Measurements from ENCODE around the gene MAGI2. TPM values are rescaled to one million over a fixed set of nuclear protein-coding genes. Genes with fewer than 3 reads are reported as not detected.

MAGI2 gene
- total RNA-seq, 1 experiment from 2014 or later: 14.3 TPM

DNA sequence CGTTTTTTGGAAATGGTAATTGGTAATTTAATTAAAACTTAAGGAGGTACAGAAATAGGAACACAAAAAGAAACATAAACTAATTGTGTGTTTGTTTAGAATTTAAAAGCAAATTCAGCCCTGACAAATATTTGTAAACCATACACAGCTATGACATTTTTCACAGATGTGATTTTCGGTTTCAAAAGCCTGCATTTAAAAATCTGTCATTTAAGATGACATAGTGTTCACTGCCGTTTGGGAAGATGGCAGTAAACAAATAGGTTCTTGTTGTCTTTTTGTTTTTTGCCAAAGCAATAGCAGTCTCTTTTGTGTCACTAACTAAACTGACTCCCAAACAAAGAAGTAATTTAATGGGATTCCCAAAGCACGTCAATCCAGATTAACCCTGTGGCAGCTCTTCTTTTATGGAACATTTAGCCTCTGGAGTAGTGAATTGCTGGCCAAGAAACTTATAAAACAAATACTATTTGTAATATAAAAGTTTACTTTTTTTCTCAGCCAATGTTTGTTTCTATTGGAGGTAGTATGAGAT is 957.3 kb downstream of the MAGI2 start:
- H3K79me2 ChIP-seq (ENCODE audit: insufficient read depth, low read length): no peaks in the 10 kb centered on the region
- no peaks in the 10 kb centered on the region for H3K79me1 ChIP-seq (ENCODE audit: insufficient read depth, low read depth, low read length, poor library complexity, severe bottlenecking)
- Mint-ChIP-seq H3K27ac (no peak overlapping the region), H3K4me1 (peaks cover 36 to 44% of the 10 kb centered on the region in 2 experiments), H3K4me3 (no peak overlapping the region), H3K9me3 (no peaks in the 10 kb centered on the region), H3K27me3 (ENCODE audit: low read depth) (no peaks in the 10 kb centered on the region), H3K36me3 (ENCODE audit: insufficient read depth in 1 of 3, low read depth in 3 of 3) (peaks cover 0 to 6% (median 0%) of the 10 kb centered on the region in 3 experiments; a peak in 3 of 7 replicates)
- no peak overlapping the region for H4K5ac ChIP-seq (ENCODE audit: insufficient read length, low read depth, low read length)
- no peak overlapping the region for H2AFZ ChIP-seq (ENCODE audit: low read length)
- no peak overlapping the region for H2BK15ac ChIP-seq (ENCODE audit: low read depth, low read length)
- H4K91ac ChIP-seq (ENCODE audit: insufficient read length, low read depth, low read length): no peak overlapping the region
- DNase-seq: no peak
- H3K23me2 ChIP-seq (ENCODE audit: insufficient read length, low read depth, low read length, poor library complexity, severe bottlenecking): no peaks in the 10 kb centered on the region
- no peak overlapping the region for H2BK20ac ChIP-seq (ENCODE audit: low read depth, low read length, poor library complexity, severe bottlenecking)
- no peak overlapping the region for H2BK5ac ChIP-seq (ENCODE audit: insufficient read length, low read length)
- no peak overlapping the region for H3K23ac ChIP-seq (ENCODE audit: insufficient read length, low read depth, low read length)
- H3K56ac ChIP-seq (ENCODE audit: insufficient read length, low read depth, low read length): no peak overlapping the region
- H4K20me1 ChIP-seq (ENCODE audit: control insufficient read depth, insufficient read depth, insufficient read length): no peaks in the 10 kb centered on the region
- H4K8ac ChIP-seq (replicated peaks; ENCODE audit: insufficient read length, low read depth, low read length): no peak overlapping the region
- peaks cover 4% of the 10 kb centered on the region for H3K4me1 ChIP-seq (ENCODE audit: insufficient read depth, low read length)
- H3K9me3 ChIP-seq (ENCODE audit: control insufficient read depth, low read depth, low read length): no peaks in the 10 kb centered on the region
- H3K27me3 ChIP-seq (ENCODE audit: insufficient read depth, low read length): no peaks in the 10 kb centered on the region
- no peak overlapping the region for H2BK120ac ChIP-seq (ENCODE audit: low read depth, low read length, poor library complexity, severe bottlenecking)
- no peak overlapping the region for H3K14ac ChIP-seq (ENCODE audit: insufficient read depth, low read length)
- TF ChIP-seq, protein P1, sequence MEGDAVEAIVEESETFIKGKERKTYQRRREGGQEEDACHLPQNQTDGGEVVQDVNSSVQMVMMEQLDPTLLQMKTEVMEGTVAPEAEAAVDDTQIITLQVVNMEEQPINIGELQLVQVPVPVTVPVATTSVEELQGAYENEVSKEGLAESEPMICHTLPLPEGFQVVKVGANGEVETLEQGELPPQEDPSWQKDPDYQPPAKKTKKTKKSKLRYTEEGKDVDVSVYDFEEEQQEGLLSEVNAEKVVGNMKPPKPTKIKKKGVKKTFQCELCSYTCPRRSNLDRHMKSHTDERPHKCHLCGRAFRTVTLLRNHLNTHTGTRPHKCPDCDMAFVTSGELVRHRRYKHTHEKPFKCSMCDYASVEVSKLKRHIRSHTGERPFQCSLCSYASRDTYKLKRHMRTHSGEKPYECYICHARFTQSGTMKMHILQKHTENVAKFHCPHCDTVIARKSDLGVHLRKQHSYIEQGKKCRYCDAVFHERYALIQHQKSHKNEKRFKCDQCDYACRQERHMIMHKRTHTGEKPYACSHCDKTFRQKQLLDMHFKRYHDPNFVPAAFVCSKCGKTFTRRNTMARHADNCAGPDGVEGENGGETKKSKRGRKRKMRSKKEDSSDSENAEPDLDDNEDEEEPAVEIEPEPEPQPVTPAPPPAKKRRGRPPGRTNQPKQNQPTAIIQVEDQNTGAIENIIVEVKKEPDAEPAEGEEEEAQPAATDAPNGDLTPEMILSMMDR (conservative IDR thresholded peaks at IDR 0.05): no peak
- H3K18ac ChIP-seq (ENCODE audit: insufficient read length, low read depth, low read length): no peak overlapping the region
- H3K4me2 ChIP-seq (ENCODE audit: insufficient read depth, insufficient read length, low read length): no peak overlapping the region
- 100% methylated on average over 1 of the region's 4 CpGs for WGBS (ENCODE audit: extremely low coverage, insufficient read length, low lambda C conversion rate)
- H3K9ac ChIP-seq (ENCODE audit: extremely low read depth, insufficient read length, low read length): no peak overlapping the region
- no peak overlapping the region for H3K27ac ChIP-seq (ENCODE audit: insufficient read length, low read depth, low read length)
- no peak overlapping the region for H2BK12ac ChIP-seq (ENCODE audit: insufficient read length, low read depth, low read length)
- no peak overlapping the region for H3K4ac ChIP-seq (ENCODE audit: low read depth, low read length)
- H3T11ph ChIP-seq (ENCODE audit: low read length): no peak overlapping the region
- H2AK5ac ChIP-seq (ENCODE audit: insufficient read length, low read length): no peak overlapping the region
